Measurements from ENCODE around the gene AK5.

DNA sequence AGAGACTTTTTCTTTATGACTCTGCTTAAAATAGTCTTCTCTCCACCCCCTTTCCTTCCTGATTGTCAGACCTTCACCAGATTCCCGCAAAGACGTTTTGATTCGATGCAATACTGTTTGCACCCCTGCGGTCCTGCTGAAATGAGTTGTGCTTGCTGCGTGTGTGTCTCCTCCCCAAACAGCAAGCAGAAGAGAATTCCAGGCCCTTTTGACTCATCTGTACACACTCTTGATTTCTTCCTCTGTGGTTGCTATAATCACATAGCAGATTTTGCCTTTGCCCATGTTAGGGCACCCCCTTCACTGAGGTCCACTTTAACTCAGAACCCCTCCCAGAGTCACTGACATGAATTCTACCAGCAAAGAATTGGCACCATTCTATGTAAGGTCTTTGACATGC, 264.2 kb downstream of the AK5 start:
- TF ChIP-seq, protein P1, sequence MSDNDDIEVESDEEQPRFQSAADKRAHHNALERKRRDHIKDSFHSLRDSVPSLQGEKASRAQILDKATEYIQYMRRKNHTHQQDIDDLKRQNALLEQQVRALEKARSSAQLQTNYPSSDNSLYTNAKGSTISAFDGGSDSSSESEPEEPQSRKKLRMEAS (IDR thresholded peaks at IDR 0.05; ENCODE audit: low read depth, low read length): no peak
- no peak for TF ChIP-seq MYC (IDR thresholded peaks at IDR 0.05; ENCODE audit: low read depth, low read length)

Data from NB4 (cell line).